Measurements from ENCODE around the gene ASPG.
"Not testable (repeated sequence)": the region's sequence is repeated elsewhere in the genome, so short reads cannot be mapped to it uniquely, and the experiment has no call there.

Gene ASPG

DNA sequence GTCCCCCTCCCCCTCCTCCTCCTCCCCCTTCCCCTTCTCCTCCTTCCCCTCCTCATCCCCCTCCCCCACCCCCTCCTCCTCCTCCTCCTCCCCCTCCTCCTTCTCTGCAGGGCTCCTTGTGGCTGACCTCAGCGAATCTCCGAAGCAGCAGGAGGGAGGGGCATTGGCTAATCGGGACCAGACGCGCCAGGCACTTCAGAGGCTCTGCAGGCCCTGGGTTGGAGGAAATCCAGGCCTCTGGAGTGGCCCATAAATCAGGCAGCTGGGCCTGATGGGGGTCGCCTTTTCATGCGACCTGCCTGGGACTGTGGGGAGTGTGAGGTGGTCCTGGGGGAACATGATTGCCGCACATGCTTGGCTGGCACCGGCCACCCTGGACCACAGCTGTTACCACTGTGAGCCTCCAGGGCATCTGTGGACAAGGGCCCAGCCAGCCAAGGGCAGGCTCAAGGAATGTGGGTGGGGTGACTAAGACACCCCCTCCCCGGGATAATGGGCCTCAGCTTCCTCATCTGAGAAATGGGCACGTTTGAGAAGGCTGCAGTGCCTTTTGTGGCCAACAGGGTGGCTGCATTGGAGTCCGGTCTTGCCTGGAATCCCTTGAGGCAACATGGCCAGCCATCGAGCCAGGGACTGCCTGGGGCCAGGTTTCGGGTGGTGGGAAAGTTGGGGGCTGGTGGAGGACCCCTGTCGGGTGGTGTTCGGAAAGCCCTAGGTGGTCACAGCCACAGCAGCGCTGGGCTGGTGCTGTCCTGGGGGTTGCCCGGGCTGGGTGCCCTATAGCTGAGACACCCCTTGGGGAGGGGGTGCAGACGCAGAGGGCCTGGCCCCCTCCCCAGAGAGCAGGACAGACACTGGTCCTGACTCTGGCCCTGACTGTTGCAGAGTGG lies 64.9 kb downstream of the ASPG start:
- DNase-seq: no peak

GRCh38 chr14:104151026-104151381 lies 65.5 kb downstream of the ASPG start:
- DNase-seq: no peak

GRCh38 chr14:104151566-104152245 lies 66.2 kb downstream of the ASPG start:
- no peak for DNase-seq

GRCh38 chr14:104152246-104152575 lies 66.7 kb downstream of the ASPG start:
- no peak for DNase-seq

GRCh38 chr14:104152686-104153393 lies 67.3 kb downstream of the ASPG start:
- DNase-seq: no peak

- DNase-seq: not testable (repeated sequence)
Observed at GRCh38 chr14:104153394-104153755, 67.9 kb downstream of the ASPG start.

DNA sequence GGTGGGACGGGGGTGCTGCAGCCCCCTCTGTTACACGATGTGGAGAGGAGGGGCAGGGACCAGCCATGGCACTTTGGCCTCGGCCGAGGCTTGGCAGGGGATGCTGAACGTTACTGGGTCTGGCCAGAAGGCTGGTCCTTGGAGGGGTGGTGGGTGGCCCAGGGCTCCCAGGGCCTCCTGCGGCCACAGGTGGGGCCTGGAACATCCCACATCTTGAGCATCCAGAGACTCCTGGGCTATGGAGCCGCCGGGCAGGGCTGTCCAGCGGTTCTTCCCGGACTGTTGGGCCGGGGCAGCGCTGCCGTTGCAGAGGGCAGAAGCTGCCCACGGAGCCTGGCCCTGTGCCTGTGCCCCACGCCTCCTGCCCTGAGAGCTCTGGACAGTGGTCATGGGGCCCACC lies 68.7 kb downstream of the ASPG start:
- DNase-seq: no peak

DNA sequence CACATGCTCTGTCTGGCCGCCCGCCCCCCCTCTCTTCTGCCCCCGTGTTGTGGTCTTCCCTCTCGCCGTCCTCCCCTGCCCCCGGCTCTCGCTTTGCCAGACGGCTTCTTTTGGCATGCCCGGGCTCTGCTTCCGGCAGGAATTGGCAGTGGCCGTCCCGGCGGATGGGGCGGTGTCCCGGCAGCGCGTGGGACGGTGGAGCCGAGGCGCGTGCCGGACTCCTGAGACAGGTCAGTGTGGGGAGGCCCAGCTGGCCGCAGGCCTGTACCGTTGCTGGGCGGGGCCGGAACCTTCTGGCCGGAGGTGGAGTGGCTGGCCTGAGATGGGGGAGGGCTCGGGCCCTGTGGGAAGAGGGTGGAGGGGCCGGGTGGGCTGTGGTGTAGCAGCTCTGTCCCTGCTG lies 70.0 kb downstream of the ASPG start:
- no peak for DNase-seq

DNA sequence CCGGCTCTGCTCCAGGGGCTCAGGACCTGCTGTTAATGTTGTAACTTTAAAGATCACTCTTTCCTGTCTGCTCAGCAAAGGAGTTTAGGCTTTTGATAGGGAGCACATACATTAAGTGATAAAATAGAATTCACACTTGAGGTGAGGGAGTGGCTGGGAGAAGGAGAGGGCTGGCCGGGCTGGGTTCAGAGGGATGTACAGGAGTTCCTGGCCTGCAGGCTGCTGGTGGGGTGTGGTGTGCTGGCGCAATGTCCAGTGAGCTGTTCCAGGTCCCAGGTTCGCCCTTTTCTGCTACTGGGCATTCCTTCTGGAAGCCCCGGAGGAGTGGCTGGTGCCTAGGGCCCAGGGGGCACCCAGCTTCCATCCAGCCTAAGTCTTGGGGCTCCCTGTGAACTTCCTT lies 70.6 kb downstream of the ASPG start:
- DNase-seq: no peak

GRCh38 chr14:104157016-104157928 lies 71.8 kb downstream of the ASPG start:
- no peak for DNase-seq

DNA sequence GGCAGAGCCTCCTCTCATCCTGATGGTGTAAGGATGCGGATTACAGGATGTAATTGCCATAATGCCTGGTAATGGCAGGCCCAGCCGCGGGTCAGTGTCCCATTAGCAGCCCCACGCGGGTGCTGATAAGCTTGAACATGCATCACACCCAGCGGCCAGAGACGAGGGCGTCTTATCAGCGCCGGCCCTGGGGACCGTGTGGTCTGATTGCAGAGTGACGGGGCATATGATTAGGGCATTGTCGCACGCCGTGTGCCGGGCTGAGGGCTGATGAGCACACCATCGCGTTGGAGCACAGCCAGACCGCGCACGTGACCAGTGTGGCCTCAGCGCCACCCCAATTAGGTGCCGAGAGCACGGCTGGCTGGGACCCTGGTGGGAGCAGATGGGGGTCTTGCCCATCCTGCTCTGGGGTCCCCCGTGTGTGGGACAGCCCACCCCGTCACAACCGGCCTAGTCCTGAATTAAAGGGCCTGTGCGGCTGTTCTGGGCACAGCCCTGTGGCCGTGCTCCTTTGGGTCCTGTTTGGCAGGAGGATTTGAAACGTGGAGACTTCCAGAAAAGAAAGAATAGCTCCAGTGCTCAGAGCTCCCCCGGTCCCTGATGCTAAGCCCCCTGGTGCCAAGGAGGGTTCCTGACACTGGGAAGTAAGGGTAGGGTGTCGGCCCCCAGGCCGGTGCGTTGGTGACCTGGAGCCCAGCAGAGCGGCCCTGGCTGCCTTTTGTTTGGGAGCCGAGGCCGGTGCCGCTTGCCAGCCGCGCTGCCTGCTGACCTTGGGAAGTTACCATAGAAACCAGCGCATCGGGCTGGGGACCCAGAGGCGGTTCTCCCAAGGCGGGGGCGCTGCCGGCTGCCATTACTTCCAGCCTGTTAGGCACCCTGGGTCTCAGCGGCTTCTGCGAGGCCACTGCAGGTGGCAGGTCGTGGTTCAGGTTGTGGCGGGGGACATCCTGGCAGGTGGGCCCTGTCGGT lies 73.6 kb downstream of the ASPG start:
- DNase-seq: no peak

DNA sequence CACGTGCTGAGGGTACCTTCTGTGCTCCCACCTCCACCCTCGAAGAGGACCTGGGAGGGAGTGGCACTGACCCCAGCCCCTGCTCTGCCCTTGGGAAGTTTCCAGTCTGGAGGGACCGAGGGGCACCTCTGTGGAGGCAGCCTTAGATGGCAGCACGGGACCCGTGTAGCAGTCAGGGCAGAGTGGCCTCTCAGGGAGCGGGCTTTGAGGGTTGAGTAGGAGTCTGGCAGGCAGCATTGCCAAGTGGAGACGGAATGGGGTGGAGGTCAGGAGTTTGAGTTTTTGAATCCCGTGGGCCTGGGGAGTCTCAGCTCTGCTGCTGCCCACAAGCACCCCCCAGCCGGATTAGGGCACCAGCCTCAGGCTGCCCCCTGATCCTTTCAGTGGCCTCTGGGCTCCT lies 74.5 kb downstream of the ASPG start:
- no peak for DNase-seq

GRCh38 chr14:104161602-104162367 lies 76.3 kb downstream of the ASPG start:
- no peak for DNase-seq

GRCh38 chr14:104162495-104162894 lies 77.0 kb downstream of the ASPG start:
- DNase-seq: no peak

GRCh38 chr14:104163541-104163940 lies 78.0 kb downstream of the ASPG start:
- DNase-seq: no peak

GRCh38 chr14:104164041-104164440 lies 78.5 kb downstream of the ASPG start:
- no peak for DNase-seq

DNA sequence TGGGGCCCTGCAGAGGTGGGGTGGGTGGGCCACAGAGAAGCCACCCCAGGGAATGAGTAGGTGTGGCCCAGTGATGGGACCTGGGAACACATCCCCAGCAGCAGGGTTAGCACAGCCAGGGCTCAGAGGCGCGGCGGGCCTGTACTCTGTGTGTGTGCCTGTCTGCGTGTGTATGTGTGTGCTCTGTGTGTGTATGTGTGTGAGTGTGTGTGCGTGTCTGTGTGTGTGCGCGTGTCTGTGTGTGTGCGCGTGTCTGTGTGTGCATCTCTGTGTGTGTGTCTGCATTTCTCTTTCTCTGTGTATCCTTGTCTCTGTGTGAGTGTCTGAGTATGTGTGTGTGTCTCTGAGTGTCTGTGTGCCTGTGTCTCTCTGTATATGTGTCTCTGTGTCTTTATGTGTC lies 79.0 kb downstream of the ASPG start:
- no peak for DNase-seq
